GM21526 (cell line): ENCODE results near the gene C12orf75.
"Not testable (repeated sequence)": the region's sequence is repeated elsewhere in the genome, so short reads cannot be mapped to it uniquely, and the experiment has no call there.

Experiments
- ATAC-seq: cut with Tn5 transposase; IDR thresholded peaks from one replicate; pipeline ENCODE4 v1.9.1; 2021; ENCODE audit warnings: moderate library complexity; ENCODE audit not compliant: unreplicated experiment, low FRiP score

C12orf75 gene

DNA sequence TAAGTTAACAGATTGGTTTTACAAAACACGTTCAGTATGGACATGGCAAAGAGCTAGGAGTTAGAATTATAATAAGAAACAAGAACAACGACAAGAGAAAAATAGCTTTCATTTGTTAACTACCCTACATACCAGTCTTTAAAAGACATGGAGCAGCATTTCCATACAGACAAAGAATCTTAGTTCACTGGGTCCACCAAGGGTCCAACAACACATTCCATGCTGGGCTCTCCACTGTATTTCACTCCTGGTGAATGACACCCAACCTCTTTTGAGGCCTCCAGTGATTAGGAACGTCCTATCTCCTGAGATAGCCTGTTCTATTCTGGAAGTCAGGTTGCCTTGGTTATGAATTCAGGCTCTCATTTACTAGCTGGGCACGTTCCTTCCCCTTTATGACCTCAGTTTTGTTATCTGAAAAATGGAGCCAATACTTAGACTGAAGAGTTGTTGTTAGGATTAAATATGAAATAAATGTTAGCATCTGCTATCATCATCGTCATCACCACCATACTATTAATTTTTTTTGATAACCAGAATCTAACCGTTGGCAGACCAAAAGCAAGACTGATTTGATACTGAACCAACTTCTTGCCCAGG is 37.7 kb downstream of the C12orf75 start:
- ATAC-seq = no peak

DNA sequence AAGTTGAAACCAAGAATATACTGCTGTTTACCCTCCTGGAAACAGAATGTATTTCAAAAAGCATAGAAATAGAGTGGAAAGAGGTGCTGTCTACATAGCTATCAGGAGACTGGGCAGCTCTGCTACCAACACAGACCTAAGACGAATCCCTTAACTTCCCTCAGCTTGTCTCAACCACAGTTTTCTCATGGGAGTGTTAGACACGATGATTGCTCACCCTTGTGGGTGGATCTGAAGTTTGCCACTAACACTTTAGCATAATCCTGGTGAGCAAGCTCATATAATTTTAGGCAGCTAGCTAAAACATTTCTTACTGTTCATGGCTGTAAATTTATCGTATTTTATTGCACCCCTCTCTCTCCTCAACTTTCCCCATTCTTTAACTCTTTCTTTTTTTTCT is 38.5 kb downstream of the C12orf75 start:
- no peak for ATAC-seq

DNA sequence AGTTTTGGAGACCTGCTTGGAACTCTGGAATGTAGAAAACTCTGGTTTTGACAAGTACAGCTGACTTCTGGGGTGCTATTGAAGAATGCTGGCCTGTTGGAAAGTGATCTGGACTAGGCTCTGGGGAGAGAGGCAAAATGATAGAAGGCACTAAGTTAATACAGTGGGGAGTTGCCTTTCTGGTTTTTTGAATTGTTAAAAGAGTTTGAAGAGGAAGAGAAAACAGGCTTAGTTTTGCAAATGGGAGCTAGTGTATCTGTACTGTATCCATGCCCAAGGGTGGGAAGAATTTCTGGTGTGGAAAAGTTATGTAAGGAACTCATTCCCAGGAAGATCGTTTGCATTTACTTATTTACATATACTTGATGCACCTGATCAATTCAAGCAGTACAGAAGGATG is 43.8 kb downstream of the C12orf75 start:
- ATAC-seq = no peak

DNA sequence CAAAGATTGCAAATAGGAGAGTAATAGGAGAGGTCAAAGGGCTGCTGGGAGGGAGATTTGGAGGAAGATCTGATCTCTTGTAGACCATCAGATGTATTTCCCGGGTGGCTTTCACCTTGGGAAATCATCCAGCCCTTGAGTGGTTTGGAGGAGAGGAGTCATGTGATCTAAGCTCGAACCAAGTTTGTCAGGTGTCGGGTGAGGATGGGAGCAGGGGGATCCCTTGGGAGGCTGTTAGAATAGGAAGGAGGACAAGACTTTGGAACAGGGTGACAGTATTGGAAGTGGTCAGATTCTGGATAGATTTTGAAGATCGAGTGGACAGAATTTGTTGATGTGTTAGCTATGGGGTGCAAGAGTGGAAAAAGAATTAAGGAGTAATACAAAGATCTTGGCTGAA is 46.6 kb downstream of the C12orf75 start:
- no peak for ATAC-seq

DNA sequence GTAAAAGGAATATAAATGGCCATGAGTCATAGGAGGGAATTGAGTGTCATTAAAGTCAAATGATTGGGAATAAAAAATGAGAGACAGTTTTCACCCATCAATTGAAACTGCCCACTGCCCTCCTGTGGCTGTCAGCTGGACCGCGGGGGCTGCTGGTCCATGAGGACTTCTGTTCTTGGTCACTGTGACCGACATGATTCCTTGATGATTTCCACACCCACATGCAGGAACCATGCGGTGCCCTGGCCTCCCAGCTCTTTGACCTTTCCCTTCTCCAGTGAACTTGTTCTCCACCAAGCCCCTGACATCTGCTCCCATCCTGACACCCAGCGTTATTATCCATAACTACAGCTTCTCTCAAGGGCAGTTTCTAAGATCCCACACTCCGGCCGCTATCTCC is 48.4 kb downstream of the C12orf75 start:
- no peak for ATAC-seq

DNA sequence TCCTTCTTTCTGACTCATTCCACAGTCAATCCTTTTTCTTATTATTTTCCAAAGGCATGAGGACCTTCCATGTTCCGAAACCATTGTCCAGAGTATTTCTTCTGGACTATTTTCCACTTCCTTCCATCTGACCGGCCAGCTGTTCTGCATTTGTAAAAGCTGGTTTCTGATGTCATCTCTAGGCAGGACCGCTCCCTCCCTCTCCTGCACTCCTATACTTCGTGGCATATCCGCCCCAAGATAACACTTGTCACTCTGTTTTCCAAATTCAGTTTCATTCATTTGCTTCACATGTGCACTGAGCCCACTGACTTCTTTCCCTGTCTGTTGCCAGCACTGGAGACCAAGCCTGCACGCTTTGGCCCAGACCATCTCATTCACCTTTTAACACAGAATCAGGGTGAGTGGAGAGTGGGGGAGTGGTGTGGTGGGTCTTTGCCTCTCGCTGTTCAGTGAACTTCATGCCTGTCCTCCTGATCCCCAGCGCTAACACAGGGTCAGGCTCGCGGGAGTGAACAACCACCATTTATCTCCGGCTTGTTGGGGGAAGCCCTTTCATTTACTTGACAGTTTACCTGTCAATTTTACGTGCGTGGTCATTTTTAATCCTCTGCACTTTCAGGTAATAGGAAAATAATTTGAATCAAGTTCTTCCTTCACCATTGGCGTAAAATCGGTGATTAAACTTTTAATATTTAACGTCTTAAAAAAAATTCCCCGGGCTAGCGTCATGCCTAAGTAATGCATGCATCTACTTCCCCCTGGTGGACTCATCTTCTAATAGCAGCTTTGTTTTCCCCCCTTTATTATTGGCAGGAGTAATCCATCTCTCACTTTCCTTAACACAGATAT is 52.5 kb downstream of the C12orf75 start:
- no peak for ATAC-seq

DNA sequence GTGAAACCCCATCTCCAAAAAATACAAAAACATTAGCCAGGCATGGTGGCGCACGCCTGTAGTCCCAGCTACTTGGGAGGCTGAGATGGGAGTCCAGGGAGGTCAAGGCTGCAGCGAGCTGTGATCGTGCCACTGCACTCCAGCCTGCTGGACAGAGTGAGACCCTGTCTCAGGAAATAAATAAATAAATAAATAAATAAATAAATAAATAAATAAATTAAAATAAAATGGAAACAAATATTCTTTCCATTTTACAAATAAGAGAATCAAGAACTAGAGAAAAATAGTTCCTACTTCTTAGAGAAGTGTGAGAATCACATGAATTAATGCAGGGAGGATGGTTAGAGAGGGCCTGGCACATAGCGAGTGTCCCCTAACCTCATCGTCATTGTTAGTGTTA is 53.7 kb downstream of the C12orf75 start:
- ATAC-seq = no peak

DNA sequence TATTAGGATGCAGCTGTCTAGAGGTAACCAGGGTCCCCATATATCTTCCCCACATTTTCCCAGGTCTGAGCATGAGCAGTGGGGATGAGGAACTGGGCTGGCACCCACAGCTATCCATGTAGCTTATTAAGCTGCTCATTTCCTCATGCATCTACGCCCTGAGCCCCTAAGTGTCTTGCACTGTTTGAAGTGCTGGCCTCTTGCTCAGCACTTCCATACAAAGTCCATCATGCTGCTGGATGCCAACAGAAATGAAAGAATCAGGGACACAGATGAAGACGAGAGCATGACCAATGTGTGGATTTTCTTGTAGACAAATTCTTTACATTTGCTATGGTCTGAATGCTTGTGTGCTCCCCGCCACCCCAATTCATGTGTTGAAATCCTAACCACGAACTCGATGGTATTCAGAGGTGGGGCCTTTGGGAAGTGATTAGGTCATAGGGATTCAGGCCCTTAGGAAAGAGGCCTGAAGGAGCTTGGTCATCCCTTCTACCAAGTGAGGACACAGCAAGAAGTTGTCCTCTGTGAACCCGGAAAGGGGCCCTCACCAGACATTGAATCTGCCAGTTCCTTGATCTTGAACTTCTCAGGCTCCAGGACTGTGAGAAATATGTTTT is 54.5 kb downstream of the C12orf75 start:
- ATAC-seq = no peak

DNA sequence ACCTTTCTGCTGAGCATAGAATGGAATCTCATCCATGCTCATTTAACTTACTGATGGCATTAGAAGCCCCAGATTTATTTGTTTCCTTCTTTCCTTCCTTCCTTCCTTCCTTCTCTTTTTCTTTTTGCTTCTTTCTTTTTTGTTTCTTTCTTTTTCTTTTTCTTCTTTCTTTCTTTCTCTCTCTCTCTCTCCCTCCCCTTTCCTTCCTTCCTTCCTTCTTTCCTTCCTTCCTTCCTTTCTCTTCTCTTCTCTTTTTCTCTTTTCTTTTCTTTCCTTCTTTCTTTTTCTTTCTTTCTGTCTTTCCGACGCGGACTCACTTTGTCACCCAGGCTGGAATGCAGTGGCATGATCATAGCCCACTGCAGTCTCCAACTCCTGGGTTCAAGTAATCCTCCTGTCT is 55.9 kb downstream of the C12orf75 start:
- ATAC-seq = no peak

DNA sequence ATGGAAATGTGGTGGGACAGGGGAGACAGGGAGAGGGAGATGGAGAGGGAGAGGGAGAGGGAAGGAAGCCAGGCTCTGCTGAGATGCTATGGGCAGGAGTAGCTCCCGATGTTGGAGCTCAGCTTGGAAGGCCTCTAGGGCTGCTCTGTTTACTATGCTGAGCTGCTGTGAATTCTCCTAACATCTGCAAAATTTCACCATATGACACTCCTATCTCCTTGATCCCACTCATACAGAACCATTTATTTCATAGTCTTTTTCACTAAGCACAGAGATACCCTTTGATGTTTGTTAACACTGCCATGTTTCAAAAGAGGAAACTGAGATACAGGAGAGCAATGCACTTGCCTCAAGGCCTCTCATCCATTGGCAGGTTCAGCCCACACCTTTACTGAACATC is 60.7 kb downstream of the C12orf75 start:
- ATAC-seq = no peak

DNA sequence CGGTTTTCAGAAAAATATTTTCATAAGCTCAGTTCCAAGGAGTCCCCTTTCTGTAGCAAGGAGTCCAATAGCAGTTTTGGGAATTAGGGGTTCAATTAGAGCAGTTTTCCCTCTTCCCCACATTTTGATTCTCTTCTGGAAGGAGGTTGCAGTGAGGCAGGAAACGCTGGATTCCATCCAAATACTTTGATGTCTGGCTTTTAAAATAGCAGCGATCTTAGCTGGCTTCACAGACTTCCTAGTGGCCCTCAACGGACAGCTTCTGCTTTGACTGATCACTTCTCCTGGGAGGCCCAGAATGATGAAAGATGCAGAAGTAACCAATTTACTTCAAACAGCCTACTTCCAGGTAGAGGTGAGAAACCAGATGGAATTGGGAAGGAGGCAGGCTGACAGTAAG is 63.1 kb downstream of the C12orf75 start:
- ATAC-seq = no peak

DNA sequence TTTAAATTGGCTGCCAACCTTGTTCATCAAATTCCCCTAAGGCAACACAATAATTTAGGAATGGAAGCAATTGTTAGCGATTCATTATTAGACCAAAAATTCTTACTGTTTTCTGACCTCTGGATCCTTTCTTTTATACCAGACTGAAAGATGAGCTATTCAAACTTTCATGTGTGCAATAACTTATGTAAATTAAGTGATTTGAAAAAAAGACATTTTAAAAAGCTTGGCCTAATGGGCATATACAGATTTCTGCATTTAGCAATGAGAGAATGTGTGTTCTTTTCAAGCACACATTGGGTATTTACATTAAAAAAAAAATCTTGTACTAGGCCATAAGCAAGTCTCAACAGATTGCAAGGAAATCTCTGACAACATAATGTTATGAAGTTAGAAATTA is 65.5 kb downstream of the C12orf75 start:
- no peak for ATAC-seq

DNA sequence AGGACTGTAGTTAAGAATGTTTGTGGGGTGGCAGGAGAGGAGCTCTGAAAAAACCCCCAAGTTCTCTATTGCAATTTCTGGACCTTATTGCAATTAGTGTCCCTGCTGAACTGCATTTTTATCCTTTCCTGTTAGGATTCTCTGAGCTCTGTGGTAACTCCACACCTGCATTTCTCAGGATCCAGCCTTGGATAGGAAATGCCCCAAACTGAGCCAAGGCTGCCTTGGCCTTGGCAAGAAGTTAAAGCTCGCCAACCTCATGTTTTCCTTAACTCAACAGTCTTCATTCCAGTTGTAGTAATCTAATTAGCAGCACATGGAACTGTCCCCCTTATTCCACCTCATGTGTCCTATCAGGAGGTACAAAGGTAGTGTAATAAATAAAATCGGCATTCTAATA is 66.5 kb downstream of the C12orf75 start:
- ATAC-seq = no peak

DNA sequence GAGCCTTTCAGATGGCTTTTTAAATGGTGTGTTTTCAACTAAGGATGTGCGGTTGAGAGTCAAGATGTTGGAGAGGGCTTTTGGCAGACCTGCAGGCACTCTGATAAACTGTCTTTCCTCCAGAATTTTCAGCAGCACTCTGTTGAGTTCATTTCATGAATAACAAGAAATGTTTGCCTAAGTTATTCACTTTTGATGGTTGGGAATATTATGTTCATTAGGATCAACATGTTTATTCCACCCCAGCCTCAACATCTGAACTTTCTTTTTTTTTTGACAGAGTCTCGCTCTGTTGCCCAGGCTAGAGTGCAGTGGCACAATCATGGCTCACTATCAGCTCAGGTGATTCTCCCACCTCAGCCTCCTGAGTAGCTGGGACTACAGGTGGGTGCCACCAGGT is 68.4 kb downstream of the C12orf75 start:
- no peak for ATAC-seq

DNA sequence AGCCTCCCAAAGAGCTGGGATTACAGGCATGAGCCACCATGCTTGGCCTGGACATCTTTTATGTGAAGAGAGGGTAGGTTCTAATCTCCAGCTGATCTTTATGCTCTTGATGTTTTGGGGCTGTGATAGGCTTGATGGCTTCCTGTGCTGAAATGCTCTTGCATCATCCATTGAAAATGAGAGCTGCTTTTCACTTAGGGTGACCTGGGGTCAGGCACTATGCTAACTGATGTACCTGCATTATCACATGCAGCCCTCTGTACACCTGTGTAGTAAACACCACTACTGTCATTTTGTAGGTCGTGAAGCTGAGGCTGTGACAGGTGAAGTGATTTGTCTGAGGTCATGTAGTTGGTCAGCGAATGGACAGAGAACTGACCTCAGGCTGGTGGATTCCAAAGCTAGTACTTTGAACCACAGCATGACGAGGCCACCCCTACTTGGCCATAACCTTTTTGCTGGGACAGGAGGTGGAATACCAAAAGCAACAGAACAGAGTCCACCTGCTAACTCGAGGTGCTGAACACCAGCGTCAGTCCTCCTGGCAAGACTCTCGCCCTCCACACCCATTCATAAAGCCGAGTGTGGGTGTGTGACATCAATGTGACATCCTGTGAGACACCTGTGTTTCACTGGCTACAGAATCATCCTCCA is 69.1 kb downstream of the C12orf75 start:
- ATAC-seq = no peak

DNA sequence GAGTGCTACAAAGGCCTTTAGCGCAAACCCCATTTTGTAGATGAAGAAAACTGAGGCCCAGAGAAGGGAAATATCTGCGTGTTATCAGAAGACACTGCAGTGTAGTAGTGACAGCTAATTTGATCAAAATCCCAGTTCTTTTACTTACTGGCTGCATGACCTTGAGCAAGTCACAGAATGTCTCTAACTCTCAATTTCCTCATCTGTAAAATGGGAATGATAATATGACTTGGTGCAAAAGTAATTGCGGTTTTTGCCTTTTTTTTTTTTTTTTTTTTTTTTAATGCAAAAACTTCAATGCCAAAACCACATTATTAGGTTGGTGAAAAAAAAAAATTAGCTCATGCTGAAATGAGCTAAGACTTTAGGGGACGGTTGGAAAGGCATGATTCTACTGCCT is 69.7 kb downstream of the C12orf75 start:
- no peak for ATAC-seq

DNA sequence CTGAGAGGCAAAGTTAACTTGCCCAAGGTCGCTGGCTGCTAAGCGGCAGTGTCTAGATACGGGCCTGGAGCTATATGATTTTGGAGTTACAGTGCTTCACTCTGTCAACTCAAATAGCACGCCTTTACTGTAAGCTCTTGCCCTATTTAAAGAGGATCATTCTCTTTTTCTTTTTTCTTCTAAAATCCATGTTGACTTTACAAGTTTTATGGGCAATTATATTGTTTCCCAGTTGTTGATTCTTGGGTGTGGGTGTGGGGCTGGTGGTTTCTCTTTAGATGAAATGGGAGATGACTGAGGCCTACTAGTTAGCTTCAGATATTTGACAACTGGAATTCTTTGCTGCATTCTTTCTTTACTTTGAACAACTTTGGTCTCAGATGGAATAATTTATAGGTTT is 70.7 kb downstream of the C12orf75 start:
- no peak for ATAC-seq

DNA sequence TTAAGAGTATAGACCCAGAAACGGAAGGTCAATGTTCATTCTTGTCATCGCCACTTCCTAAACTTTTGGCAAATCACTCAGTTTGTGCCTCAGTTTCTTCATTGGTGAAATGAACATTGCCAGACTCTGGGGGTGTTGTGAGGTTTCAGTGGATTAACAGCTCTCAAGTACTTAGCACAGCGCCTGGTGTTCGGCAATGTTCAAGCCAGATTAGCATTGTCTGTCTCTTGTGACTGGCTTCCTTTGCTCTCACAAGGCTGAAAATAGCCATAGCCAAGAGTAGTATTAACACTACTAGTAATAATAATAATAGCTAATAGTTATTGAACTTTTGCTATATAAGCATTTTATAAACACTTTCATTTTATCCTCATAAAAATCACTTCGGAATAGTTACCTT is 71.9 kb downstream of the C12orf75 start:
- ATAC-seq = no peak

DNA sequence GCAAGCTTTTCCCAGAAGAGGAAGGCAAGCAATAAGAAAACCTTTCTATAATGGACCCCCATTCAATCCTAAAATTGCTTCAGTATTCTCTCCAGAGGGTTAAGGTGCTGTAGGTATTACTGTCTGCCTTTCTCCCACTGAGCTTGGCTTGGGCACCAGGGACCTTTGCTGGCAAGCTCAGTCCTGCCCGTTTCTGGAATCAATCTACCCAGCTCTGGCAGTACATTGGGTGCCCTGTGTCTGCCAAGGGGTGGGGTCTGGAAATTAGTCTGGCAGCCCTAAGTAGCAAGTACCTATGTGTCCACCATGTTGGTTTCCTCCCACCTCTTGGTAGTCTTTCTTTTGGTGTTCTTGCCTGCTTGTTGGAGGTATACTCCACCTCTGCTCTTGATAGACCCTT is 72.6 kb downstream of the C12orf75 start:
- ATAC-seq = no peak

DNA sequence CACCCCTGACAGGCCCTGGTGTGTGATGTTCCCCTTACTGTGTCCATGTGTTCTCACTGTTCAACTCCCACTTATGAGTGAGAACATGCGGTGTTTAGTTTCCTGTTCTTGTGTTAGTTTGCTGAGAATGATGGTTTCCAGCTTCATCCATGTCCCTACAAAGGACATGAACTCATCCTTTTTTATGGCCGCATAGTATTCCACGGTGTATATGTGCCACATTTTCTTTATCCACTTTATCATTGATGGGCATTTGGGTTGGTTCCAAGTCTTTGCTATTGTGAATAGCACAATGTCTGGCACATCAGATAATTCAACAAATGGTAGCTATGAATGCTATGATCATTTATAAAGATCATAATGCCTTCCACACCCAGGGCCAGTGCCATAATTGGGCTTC is 73.6 kb downstream of the C12orf75 start:
- not testable (repeated sequence) for ATAC-seq

DNA sequence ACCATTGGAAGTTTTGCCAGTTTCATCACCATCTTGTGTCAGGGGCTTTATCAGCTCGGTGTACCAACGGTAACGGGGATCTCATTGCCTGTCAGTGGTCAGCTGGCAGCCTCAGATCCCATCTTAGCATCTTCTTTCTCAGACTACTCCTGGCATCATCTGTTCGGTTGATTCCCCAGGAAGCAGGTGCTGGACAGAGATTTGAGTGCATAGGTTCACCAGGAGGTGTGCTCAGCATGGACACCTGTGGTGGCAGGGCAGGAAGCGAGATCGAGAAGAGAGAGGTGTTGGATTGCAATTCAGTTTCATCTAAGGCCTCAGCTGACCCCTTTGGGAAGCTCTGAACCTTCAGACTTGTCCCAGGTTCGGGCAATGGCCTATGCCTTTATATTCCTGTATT is 76.0 kb downstream of the C12orf75 start:
- no peak for ATAC-seq
